H9 (cell line): ENCODE results near the gene MAGI1. TPM values are rescaled to one million over a fixed set of nuclear protein-coding genes. Genes with fewer than 3 reads are reported as not detected.

ENCODE experiments used
- DNase-seq: peaks from one replicate; pipeline ENCODE4 v3.0.0-alpha.2; 2017
- H2AFZ ChIP-seq: one replicate; pipeline ENCODE4 v1.6.1; 2013; ENCODE audit warnings: mild to moderate bottlenecking, low read length, control low read depth, moderate library complexity
- H2AK5ac ChIP-seq: 2 replicates; pipeline ENCODE4 v1.6.1; 2013; ENCODE audit warnings: low read length, control low read depth, mixed read lengths; ENCODE audit not compliant: insufficient read length
- H2BK120ac ChIP-seq: one replicate; pipeline ENCODE4 v1.6.1; 2013; ENCODE audit warnings: low read depth, mild to moderate bottlenecking, low read length, control low read depth, inconsistent platforms; ENCODE audit not compliant: poor library complexity, severe bottlenecking
- H2BK12ac ChIP-seq: 2 replicates; pipeline ENCODE4 v1.6.1; 2013; ENCODE audit warnings: low read length, control low read depth, mixed read lengths, low read depth; ENCODE audit not compliant: insufficient read length
- H2BK15ac ChIP-seq: 2 replicates; pipeline ENCODE4 v1.6.1; 2013; ENCODE audit warnings: low read depth, low read length, control low read depth
- H2BK20ac ChIP-seq: one replicate; pipeline ENCODE4 v1.6.1; 2013; ENCODE audit warnings: low read depth, mild to moderate bottlenecking, low read length, control low read depth, inconsistent platforms; ENCODE audit not compliant: poor library complexity, severe bottlenecking
- H2BK5ac ChIP-seq: 2 replicates; pipeline ENCODE4 v1.6.1; 2013; ENCODE audit warnings: low read length, control low read depth, mixed read lengths; ENCODE audit not compliant: insufficient read length
- H3K14ac ChIP-seq: 2 replicates; pipeline ENCODE4 v1.6.1; 2013; ENCODE audit warnings: low read length, control low read depth; ENCODE audit not compliant: insufficient read depth
- H3K18ac ChIP-seq: 2 replicates; pipeline ENCODE4 v1.6.1; 2013; ENCODE audit warnings: low read depth, mild to moderate bottlenecking, mixed read lengths, low read length, control low read depth; ENCODE audit not compliant: insufficient read length
- H3K23ac ChIP-seq: 2 replicates; pipeline ENCODE4 v1.6.1; 2013; ENCODE audit warnings: low read length, control low read depth, mixed read lengths, low read depth; ENCODE audit not compliant: insufficient read length
- H3K23me2 ChIP-seq: 2 replicates; pipeline ENCODE4 v1.6.1; 2013; ENCODE audit warnings: low read depth, mild to moderate bottlenecking, mixed read lengths, low read length, control low read depth; ENCODE audit not compliant: insufficient read length, poor library complexity, severe bottlenecking
- H3K27ac ChIP-seq: 2 replicates; pipeline ENCODE4 v1.5.1; 2013; ENCODE audit warnings: low read length, control low read depth, mixed read lengths, low read depth; ENCODE audit not compliant: insufficient read length
- H3K27me3 ChIP-seq: 2 replicates; pipeline ENCODE4 v1.6.1; 2013; ENCODE audit warnings: low read length, control low read depth, inconsistent platforms; ENCODE audit not compliant: insufficient read depth
- H3K4ac ChIP-seq: 2 replicates; pipeline ENCODE4 v1.6.1; 2013; ENCODE audit warnings: low read depth, mild to moderate bottlenecking, control low read depth, inconsistent platforms, low read length, moderate library complexity
- H3K4me1 ChIP-seq: 2 replicates; pipeline ENCODE4 v1.6.1; 2013; ENCODE audit warnings: low read length, control low read depth, inconsistent platforms; ENCODE audit not compliant: insufficient read depth
- H3K4me2 ChIP-seq: 2 replicates; pipeline ENCODE4 v1.6.1; 2013; ENCODE audit warnings: low read length, control low read depth, mixed read lengths; ENCODE audit not compliant: insufficient read length, insufficient read depth
- H3K56ac ChIP-seq: 2 replicates; pipeline ENCODE4 v1.6.1; 2013; ENCODE audit warnings: low read depth, mild to moderate bottlenecking, mixed read lengths, low read length, control low read depth; ENCODE audit not compliant: insufficient read length
- H3K79me1 ChIP-seq: 2 replicates; pipeline ENCODE4 v1.6.1; 2013; ENCODE audit warnings: low read depth, mild to moderate bottlenecking, moderate library complexity, low read length, control low read depth, inconsistent platforms; ENCODE audit not compliant: insufficient read depth, poor library complexity, severe bottlenecking
- H3K79me2 ChIP-seq: 2 replicates; pipeline ENCODE4 v1.6.1; 2013; ENCODE audit warnings: low read length, control low read depth, inconsistent platforms; ENCODE audit not compliant: insufficient read depth
- H3K9ac ChIP-seq: 2 replicates; pipeline ENCODE4 v1.6.1; 2013; ENCODE audit warnings: low read length, control low read depth, mixed read lengths; ENCODE audit not compliant: insufficient read length; ENCODE audit errors: extremely low read depth
- H3K9me3 ChIP-seq: one replicate; pipeline ENCODE4 v1.6.1; 2013; ENCODE audit warnings: low read depth, low read length, inconsistent platforms; ENCODE audit not compliant: control insufficient read depth
- H3T11ph ChIP-seq: one replicate; pipeline ENCODE4 v1.6.1; 2013; ENCODE audit warnings: mild to moderate bottlenecking, low read length, control low read depth, inconsistent platforms
- H4K20me1 ChIP-seq: one replicate; pipeline ENCODE4 v1.6.1; 2013; ENCODE audit not compliant: control insufficient read depth, insufficient read length, insufficient read depth
- H4K5ac ChIP-seq: 2 replicates; pipeline ENCODE4 v1.6.1; 2013; ENCODE audit warnings: low read depth, mild to moderate bottlenecking, mixed read lengths, low read length, control low read depth; ENCODE audit not compliant: insufficient read length
- H4K8ac ChIP-seq: replicated peaks from 2 replicates; pipeline ENCODE4 v1.6.1; 2013; ENCODE audit warnings: low read length, control low read depth, mixed read lengths, low read depth; ENCODE audit not compliant: insufficient read length
- H4K91ac ChIP-seq: 2 replicates; pipeline ENCODE4 v1.6.1; 2013; ENCODE audit warnings: low read depth, mild to moderate bottlenecking, moderate library complexity, mixed read lengths, low read length, control low read depth; ENCODE audit not compliant: insufficient read length
- H3K27ac Mint-ChIP-seq, 3 experiments: 2 replicates in 2 of 3; 3 replicates in 1 of 3; pipeline ENCODE4 v1.8.0; 2020 to 2021; ENCODE audit warnings: mixed read lengths in 3 of 3, mild to moderate bottlenecking in 1 of 3, moderate library complexity in 1 of 3
- H3K27me3 Mint-ChIP-seq: 2 replicates; pipeline ENCODE4 v1.8.0; 2021; ENCODE audit warnings: low read depth, mild to moderate bottlenecking, moderate library complexity, mixed read lengths
- H3K36me3 Mint-ChIP-seq, 3 experiments: 2 replicates in 2 of 3; 3 replicates in 1 of 3; pipeline ENCODE4 v1.8.0; 2020 to 2021; ENCODE audit warnings: low read depth in 3 of 3, mixed read lengths in 3 of 3; ENCODE audit not compliant: insufficient read depth in 1 of 3
- H3K4me1 Mint-ChIP-seq, 2 experiments: 2 replicates each; pipeline ENCODE4 v1.8.0; 2020; ENCODE audit warnings: mixed read lengths in 2 of 2
- H3K4me3 Mint-ChIP-seq, 2 experiments: 2 replicates in 1 of 2; 3 replicates in 1 of 2; pipeline ENCODE4 v1.8.0; 2020 to 2021; ENCODE audit warnings: mild to moderate bottlenecking in 2 of 2, mixed read lengths in 2 of 2, moderate library complexity in 1 of 2
- H3K9me3 Mint-ChIP-seq, 2 experiments: 2 replicates in 1 of 2; 3 replicates in 1 of 2; pipeline ENCODE4 v1.8.0; 2020; ENCODE audit warnings: mild to moderate bottlenecking in 2 of 2, mixed read lengths in 2 of 2, moderate library complexity in 1 of 2
- CTCF ChIP-seq: fragments of 200-600 bp; sonication (generic); conservative IDR thresholded peaks from 3 replicates; pipeline ENCODE4 v1.8.0; 2021; ENCODE audit warnings: antibody characterized with exemption, mild to moderate bottlenecking
- WGBS: extraction: QIAGEN DNeasy Blood & Tissue Kit; methylation state at CpG from one replicate; pipeline ENCODE4 v1.1.7; 2013; ENCODE audit warnings: missing lambda C conversion rate, low lambda C conversion rate, mixed read lengths; ENCODE audit not compliant: insufficient read length; ENCODE audit errors: extremely low coverage; 5-methylcytosine and 5-hydroxymethylcytosine counted together
- total RNA-seq: library from RNA; stranded (reverse); gene quantifications from 2 replicates; pipeline ENCODE4 v1.2.1, GENCODE V29; 2021

Gene MAGI1
- total RNA-seq, 1 experiment from 2014 or later = 65.7 TPM

GRCh38 chr3:66038384-66038725, 363 bp downstream of the MAGI1 start:
- no peaks in the 10 kb centered on the region for H3K27me3 ChIP-seq
- peak overlapping the region; percentile 72 for H3K18ac ChIP-seq
- peaks cover 40 to 53% of the 10 kb centered on the region in 2 experiments for H3K4me1 Mint-ChIP-seq
- H4K8ac ChIP-seq = no peak overlapping the region
- WGBS = no CpG with 5 or more reads among the region's 25 CpGs
- peaks cover 6% of the 10 kb centered on the region; the same call in 1 of the 2 replicates for H3K4me1 ChIP-seq
- peak overlapping the region; percentile 87 for H3K4me2 ChIP-seq
- peaks cover 36% of the 10 kb centered on the region for H3K23me2 ChIP-seq
- no peak overlapping the region for H2BK12ac ChIP-seq
- peak overlapping the region; percentile 86 for H4K91ac ChIP-seq
- H3K79me2 ChIP-seq = peaks cover 13% of the 10 kb centered on the region; the same call in 1 of the 2 replicates
- H3K9me3 Mint-ChIP-seq = no peaks in the 10 kb centered on the region
- H3K4ac ChIP-seq = 0 out of 2 replicates have a peak overlapping the region, but pooled peaks have one; percentile 10
- H3K27ac Mint-ChIP-seq = peak overlapping the region; percentile 96 to 99 (median 97)
- H2BK5ac ChIP-seq = no peak overlapping the region
- no peak overlapping the region for H2AK5ac ChIP-seq
- H2BK15ac ChIP-seq = no peak overlapping the region
- H4K5ac ChIP-seq = no peak overlapping the region
- no peaks in the 10 kb centered on the region for H3K79me1 ChIP-seq
- no peak overlapping the region for H3K27ac ChIP-seq
- H2AFZ ChIP-seq = no peak overlapping the region
- H4K20me1 ChIP-seq = no peaks in the 10 kb centered on the region
- H3K23ac ChIP-seq = no peak overlapping the region
- H3K14ac ChIP-seq = peak overlapping the region; percentile 87
- H3K56ac ChIP-seq = no peak overlapping the region
- H3K27me3 Mint-ChIP-seq = no peaks in the 10 kb centered on the region; the same call in 1 of the 2 replicates
- no peak for DNase-seq
- no peak overlapping the region for H2BK120ac ChIP-seq
- no peaks in the 10 kb centered on the region for H3K9me3 ChIP-seq
- TF ChIP-seq CTCF = no peak
- peaks cover 3 to 10% (median 6%) of the 10 kb centered on the region in 3 experiments; a peak in 5 of 7 replicates for H3K36me3 Mint-ChIP-seq
- no peak overlapping the region for H2BK20ac ChIP-seq
- peak overlapping the region; percentile 95 to 97 for H3K4me3 Mint-ChIP-seq
- peak overlapping the region; percentile 83 for H3K9ac ChIP-seq
- H3T11ph ChIP-seq = no peak overlapping the region
